ENCODE results near the gene SNRNP27.

Gene SNRNP27

DNA sequence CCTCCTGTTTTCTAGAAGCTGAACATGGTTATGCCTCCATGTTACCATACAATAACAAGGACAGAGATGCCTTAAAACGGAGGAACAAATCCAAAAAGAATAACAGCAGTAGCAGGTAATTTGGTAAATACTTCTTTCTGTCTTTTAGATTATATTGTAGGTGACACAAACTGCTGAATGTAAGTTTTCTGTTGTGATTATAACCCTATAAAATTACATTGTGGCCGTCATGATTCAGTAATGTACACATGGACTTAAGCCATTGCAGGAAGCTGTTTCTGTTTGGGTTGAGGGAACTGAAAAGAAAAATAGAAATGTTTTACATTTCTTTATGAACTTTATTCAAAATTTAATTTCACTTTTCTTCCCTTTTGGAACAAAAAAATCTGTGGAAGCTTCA, 22.4 kb downstream of the SNRNP27 start:
- no peak for DNase-seq

DNA sequence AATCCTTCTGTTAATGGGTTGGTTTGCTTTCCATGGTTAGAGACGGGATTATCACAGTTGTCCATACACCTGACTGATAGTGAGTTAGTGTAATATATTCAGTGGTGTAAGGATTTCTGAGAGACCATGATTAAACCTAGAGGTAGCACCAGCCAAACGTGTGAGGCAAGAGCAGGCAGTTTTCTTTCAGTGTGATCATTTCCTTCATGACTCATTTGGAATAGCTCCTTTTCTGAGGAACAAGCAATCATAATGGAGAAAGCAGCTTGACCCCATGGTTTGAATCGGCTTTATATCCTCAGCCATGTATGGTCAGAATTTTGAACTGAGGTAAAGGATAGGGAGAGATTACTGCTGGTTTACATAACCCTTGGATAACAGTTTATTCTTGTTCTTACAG, 24.1 kb downstream of the SNRNP27 start:
- DNase-seq, result no peak

DNA sequence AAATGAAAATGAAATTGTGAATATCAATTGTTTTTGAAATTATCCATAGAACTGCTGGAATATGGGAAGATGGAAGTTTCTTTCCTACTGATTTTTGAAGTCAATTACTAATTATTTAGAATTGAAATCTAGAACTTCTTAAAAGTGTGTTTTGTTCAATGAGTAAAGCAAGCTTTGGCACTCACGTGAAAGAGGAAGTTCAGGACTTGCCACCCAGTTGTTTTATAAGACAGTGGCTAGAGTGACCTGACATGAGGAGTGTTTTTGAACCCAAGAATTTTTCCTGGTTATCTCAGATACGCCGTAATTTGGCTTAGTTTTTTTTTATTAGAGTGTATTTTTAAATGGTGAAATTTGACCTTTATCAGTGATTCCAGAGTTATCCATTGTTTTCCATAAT, 24.6 kb downstream of the SNRNP27 start:
- no peak for DNase-seq

DNA sequence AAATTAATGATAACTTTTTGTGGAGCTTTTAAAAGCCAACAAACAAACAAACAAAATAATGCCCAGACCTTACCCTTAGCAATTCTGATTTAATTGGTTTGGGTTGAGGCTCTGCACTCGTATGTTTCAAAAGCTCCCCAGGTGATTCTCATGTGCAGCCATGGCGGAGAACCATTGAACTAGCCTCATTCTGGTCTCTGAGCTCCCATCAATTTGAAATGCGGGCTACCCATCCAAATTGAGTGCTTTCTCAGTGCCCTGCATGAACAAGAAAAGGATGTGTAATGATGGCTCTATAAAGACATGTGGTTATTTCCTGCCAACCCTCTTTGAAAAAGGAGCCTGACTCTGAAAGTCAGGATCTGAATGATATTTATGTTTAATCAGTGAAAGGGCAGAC, 29.4 kb downstream of the SNRNP27 start:
- no peak for DNase-seq

DNA sequence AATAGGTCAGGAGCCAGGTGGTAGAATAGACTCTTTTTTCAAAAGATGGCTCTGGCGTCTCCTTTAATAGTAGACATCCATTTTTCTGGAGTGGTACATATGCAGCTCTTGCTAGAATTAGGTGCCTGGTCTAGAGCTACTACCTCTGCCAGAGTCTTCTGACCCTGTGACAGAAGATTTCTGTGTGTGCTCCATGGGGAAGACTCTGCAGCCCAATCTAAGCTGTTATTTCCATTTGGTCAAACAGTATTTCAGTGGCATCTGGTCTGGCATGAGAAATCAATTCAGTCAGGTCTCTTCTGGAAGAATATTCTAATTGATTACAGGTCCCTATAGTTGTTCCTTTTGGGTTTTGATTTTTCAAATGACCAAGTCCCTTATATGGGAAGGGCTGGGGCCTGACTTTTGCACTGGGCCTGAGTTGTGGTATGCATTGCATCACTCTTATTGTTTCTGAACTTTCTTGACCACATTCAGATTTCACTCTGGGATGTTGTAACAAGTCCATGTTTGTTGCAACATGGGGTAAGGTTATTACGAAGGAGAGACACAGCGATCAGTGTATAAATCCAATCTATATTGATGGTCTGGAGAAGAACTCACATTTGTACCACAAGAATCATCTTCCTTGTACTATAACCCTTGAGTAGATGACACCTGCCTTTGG, 33.2 kb downstream of the SNRNP27 start:
- DNase-seq, result no peak

DNA sequence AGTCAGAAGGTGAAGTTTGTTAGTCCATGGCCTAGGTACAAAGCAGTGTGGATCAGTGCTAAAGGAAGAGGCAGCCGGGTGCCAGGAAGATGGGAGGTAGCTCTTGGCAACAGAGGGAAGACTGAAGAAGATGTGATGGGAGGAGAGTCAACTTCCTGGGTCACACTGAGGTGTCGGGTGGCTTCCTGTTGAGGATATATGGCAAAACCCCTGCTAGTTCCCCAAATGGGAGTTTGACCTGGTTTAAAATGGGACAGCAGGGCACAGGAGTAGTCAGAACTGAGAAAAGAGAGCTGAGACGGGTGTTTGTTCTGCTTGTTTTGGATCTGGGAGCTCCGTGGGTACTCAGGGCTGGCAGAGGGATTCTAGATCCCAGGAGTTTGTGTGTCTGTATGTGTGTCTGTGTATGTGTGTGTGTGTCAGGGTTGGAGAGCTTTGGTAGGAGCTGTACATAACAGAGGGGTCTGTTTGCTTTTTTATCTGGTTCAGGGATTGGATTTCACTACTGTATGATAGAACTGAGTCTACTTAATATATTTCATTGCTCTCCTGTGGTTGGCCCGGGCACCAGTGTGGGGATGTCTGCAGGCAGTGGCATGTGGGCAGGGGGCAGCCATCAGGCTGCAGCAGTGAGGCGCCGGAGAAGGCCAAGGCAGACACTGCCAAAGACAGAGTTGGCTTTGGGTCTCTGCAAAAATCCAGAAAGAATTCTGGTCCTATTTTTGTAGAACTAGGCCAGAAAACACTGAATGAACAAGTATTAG, 38.3 kb downstream of the SNRNP27 start:
- no peak for DNase-seq

DNA sequence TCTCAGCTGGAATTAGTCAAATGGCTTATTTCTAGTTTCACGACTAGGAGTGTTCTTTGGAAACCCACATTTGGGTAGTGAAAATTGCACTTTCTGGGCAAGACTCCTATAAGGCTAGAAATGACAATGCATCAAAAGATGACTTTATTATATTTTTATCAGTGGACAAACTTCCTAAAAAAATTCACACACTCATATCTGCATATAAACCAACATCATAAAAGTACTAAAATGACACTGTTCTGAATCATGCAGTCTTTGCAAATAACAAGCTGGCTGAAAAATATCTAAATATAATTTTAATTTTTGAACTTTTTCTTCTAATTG, 38.8 kb downstream of the SNRNP27 start:
- DNase-seq, result no peak

DNA sequence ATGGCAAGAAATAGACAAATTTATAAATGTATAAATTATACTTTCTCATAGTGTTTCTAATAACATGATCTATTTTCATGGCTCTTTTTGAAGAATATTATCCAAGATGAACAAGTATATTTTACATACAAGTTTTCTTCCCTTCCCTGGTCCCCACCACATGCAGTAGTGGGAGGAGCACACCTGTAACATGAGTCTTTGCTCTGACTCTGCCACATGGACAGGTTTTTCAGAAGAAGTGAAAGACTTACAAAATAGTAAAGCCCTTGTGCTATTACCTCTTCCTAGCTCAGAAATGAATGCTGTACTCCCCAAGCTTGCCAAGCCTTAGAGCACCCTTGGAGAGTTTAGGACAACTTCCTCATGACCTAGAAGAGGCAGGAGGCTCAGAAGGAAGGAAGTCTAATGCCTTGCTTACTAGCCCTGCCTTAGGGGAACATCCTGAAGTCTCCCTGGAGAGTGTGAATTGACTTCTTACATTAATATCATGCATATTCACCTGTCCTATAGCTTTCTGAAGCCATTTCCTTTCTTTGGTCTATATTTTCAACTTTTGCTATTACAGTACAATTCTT, 39.6 kb downstream of the SNRNP27 start:
- DNase-seq, result no peak

GRCh38 chr2:69933839-69934613, 40.3 kb downstream of the SNRNP27 start:
- DNase-seq, result peak in 2 of 5 experiments; percentile 13 to 30

- no peak for DNase-seq
Measured at GRCh38 chr2:69934614-69934908, 40.8 kb downstream of the SNRNP27 start.

DNA sequence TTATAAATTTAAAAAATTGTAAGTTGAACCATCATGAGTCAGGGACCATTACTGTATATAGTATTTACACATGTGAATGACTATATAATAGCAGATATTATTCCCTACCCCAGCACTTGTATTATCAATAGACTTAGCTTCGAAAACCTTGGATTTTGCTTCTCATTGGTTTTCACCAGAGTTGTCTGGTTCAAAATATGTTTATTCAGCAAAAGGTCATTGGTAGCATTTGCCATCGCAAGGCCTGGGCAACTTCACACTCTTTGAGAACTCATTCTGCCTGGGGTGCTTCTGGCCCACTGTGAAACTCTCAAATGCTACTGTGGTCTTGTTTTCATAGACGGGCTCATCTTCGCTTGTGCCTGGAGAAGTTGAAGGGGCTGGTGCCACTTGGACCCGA, 41.3 kb downstream of the SNRNP27 start:
- no peak for DNase-seq

DNA sequence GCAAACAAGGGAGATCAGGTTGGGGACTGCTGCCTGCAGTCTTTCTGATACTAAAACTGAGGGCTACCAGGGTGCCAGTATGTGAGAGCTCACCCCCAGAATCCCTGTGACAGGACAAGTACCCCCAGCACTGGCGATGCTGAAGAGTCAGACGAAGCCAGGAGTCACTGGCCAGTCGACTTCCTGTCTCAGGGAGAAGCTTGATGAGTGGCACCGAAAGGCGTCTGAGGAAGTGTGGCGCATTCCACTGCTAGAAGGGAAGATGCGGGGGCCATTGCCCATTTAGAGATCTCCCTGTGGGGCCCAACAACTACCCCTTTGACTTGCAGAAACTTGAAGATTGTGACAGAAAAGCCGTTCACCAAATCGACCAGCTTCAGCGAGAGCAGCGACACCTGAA, 43.1 kb downstream of the SNRNP27 start:
- DNase-seq, result no peak

GRCh38 chr2:69937968-69938367, 44.2 kb downstream of the SNRNP27 start:
- no peak for DNase-seq

GRCh38 chr2:69939722-69940121, 46.0 kb downstream of the SNRNP27 start:
- no peak for DNase-seq

DNA sequence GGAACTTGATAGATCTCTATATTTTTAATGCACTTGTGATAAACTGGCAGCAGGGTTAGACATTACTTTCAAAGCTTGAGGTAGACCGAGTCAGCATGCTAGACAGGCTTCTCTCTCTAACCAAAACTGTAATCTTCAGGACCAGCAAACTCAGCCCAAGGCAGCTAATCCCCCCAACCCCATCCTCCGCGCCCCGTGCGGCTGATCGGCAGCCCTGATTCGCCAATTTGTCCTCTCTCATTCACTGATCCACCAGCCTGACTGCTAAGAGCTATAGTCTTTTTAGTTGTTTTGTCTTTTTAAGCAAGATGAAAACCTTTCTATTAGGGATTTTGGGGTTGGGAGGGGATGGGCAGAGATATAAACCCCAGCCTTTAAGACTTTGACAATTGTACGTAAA, 46.9 kb downstream of the SNRNP27 start:
- DNase-seq, result no peak

DNA sequence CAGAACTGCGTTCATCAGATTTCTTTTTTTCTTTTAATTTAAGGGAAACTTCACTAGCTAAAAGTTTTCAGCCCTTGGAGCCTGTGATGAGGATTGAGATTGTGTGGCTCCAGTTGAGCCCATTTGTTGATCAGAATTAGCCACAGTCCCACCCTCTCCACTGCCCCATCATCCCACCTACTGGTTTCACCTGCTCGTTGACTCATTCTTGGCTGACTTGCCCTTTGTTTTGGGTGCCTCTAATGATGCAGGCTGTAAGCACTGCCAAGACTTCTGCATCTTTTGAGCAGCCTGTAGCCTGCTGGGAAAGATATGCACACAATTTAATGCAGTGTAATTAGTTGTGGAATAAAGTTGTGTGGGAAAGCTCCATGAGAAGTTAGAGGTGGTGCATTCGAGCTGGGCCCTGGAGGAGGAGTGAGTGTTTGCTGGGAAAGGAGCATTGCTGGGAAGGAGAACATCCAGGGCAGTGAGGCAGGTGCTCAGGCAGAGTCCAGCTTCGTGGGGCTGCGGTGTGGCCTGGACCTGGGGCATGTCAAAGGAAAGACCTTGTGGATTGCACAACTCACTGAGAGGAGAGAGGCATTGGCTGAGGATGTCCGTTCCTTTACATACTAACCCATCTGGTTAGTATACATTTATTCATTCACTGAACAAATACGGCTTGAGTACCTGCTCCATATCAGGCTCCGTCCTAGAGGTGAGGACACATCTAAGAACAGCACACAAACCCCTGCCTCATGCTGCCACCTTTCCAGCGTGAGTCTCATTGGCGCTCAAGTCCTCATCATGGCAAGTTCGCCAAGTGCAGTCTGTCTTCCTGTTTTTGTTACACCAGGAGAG, 49.5 kb downstream of the SNRNP27 start:
- no peak for DNase-seq

DNA sequence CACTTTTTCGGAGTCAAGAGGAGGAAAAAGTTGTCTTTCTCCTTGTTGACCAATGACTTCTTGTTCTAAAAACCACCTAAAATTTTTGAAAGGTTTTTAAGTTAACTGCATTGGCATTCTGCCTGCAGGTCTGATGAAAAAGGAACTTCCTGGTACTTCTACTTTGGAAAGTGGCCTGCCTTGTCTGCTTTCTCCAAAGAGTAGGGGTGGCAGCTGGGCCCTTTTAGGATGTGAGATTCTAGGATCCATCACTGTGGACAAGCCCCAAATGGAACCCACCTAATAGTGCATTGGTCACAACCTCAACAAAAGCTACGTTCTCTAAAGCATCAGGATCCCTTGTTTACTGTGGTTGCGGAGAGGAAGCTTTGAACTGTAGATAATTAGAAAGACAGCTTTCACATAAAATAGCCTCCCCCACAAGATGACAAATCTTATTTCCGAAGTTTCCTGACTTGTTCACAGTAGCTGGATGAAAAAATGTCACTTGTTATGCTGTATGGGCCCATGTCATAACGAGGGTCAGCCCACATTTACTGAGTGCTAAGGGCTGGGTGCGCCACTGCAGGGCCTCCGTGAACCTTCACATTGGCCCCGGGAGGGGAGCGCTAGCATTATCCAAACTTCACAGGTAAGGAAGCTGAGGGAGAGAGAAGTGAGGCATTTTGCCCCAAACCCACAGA, 50.2 kb downstream of the SNRNP27 start:
- no peak for DNase-seq

DNA sequence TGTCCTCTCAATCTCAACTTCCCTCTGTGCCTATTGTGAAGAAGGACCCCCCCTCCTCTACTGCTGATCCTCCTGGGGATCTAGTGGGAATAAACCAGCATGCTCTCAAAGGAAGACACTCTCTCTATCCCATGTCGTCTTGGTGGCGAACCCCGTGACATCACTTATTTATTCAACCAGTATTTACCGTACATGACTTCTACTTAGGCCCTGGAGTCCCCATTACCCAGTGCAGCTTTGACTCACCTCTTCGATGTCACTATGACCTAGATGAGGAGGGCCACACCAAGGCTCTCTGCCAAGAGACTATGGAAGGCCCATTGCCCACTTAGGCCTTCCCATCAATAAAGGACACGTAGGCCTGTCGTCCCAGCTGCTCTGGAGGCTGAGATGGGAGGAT, 51.0 kb downstream of the SNRNP27 start:
- DNase-seq, result no peak

DNA sequence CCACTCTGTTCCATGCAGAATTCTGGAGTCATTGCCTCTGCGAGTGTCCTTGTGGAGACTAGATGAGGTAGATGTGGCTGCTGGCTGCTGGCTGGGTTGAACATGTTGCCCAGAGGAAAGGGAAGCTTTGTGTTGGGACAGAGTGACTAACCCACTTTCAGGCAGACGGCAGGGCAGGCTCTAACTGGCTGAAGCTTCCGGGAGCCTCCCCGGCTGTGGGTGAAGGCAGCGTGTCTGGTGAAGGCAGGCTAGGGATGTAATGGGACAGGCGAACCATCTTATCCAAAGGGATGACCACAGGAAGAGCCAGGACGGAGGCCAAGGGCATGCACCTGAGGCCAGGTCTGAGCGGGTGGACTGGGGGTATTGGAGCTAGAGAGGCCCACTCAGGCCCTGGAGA, 51.7 kb downstream of the SNRNP27 start:
- no peak for DNase-seq

DNA sequence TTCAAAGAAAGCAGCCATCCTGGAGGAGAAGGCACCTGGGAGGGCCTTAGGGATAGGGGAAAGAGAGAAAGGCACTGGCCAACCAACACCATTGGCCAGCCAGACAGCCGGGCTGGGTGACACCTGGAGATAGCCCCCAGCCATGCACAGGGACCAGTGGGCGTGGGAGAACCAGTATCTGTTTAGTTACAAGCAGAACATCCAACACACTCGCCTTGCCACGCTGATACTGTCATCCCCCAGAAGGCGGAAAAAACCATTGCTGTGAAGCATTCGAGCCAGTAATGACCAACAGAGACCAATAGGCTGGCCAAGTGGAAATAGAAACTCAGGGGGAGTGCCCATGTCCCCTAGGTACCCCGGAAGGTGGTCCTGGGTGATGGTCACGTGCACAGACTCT, 52.2 kb downstream of the SNRNP27 start:
- DNase-seq, result no peak

- peak in 4 of 5 experiments; percentile 15 to 92 (median 40) for DNase-seq
Measured at GRCh38 chr2:69946351-69947324, 52.9 kb downstream of the SNRNP27 start.

Measured in T-helper 2 cell (primary cell).